A673 (cell line): Measurements from ENCODE around the gene PERP. TPM values are rescaled to one million over a fixed set of nuclear protein-coding genes. Genes with fewer than 3 reads are reported as not detected.

ENCODE experiments used
- BruUV-seq: library from RNA; stranded (reverse); fragments of 400-500 nt; replicated peaks from 2 replicates; lab custom pipeline; 2021; lab: Mats Ljungman, UMichigan
- CTCF ChIA-PET: fragments of 300-600 bp; sonication (Branson Sonifier 250); formaldehyde crosslinking; loops from one replicate; lab custom pipeline; 2022; ENCODE audit warnings: antibody characterized with exemption; lab: Charles Lee
- POLR2A ChIA-PET: fragments of 300-600 bp; sonication (Branson Sonifier 250); formaldehyde crosslinking; loops from one replicate; lab custom pipeline; 2022; ENCODE audit warnings: antibody characterized with exemption; ENCODE audit not compliant: low non-redundant PET; lab: Charles Lee
- DNase-seq: peaks from one replicate; pipeline ENCODE4 v3.0.0-alpha.2; 2015; ENCODE audit warnings: low spot score
- H3K27ac ChIP-seq: fragments of 200-600 bp; sonication (generic); 2 replicates; pipeline ENCODE4 v1.5.1; 2016; ENCODE audit warnings: mixed run types, low read depth, mild to moderate bottlenecking, mixed read lengths, antibody characterized with exemption, low read length; ENCODE audit not compliant: poor library complexity, severe bottlenecking
- H3K27me3 ChIP-seq: fragments of 200-600 bp; sonication (generic); replicated peaks from 2 replicates; pipeline ENCODE4 v1.6.1; 2017; ENCODE audit warnings: mixed run types, low read depth, mild to moderate bottlenecking, mixed read lengths, antibody characterized with exemption, low read length; ENCODE audit not compliant: insufficient read depth, poor library complexity
- H3K36me3 ChIP-seq: fragments of 200-600 bp; sonication (generic); 2 replicates; pipeline ENCODE4 v1.6.1; 2016; ENCODE audit warnings: mixed run types, mild to moderate bottlenecking, mixed read lengths, antibody characterized with exemption, low read length; ENCODE audit not compliant: insufficient read depth, poor library complexity, severe bottlenecking
- H3K4me1 ChIP-seq: fragments of 200-600 bp; sonication (generic); 2 replicates; pipeline ENCODE4 v1.6.1; 2017; ENCODE audit warnings: mixed run types, mild to moderate bottlenecking, mixed read lengths, antibody characterized with exemption, low read length; ENCODE audit not compliant: insufficient read depth, poor library complexity, severe bottlenecking
- H3K4me3 ChIP-seq: fragments of 200-600 bp; sonication (generic); 2 replicates; pipeline ENCODE4 v1.5.1; 2016; ENCODE audit warnings: low read depth, mixed run types, mild to moderate bottlenecking, mixed read lengths, low read length; ENCODE audit not compliant: poor library complexity, severe bottlenecking
- H3K9me3 ChIP-seq: fragments of 200-600 bp; sonication (generic); 2 replicates; pipeline ENCODE4 v1.6.1; 2016; ENCODE audit warnings: mixed run types, low read depth, mild to moderate bottlenecking, mixed read lengths, antibody characterized with exemption, low read length; ENCODE audit not compliant: poor library complexity, severe bottlenecking
- CTCF ChIP-seq: fragments of 300-800, 200-600 bp; sonication (generic); conservative IDR thresholded peaks from 2 replicates; pipeline ENCODE4 v1.5.1; 2017; ENCODE audit warnings: low read depth, mild to moderate bottlenecking, antibody characterized with exemption, low read length, moderate library complexity, mixed read lengths
- EZH2 ChIP-seq: fragments of 200-600 bp; sonication (generic); IDR thresholded peaks from 2 replicates; pipeline ENCODE4 v1.6.1; 2017; ENCODE audit warnings: borderline replicate concordance, low read depth, mild to moderate bottlenecking, mixed read lengths, antibody characterized with exemption, low read length; ENCODE audit not compliant: poor library complexity, severe bottlenecking
- intact Hi-C: fragments of 100-400 bp; cut with micrococcal nuclease; formaldehyde crosslinking; loops from one replicate; pipeline ENCODE4 v1.10.0; 2022; ENCODE audit not compliant: unreplicated experiment
- total RNA-seq: library from RNA; stranded (reverse); gene quantifications from 2 replicates; pipeline ENCODE4 v1.2.3, GENCODE V29; 2021

Gene PERP
- total RNA-seq, 1 experiment from 2014 or later, result 0.71 TPM

GRCh38 chr6:138098306-138098705 is 8.9 kb downstream of the PERP start:
- no peak for DNase-seq
- Histone ChIP-seq H3K27me3 (peaks cover 6% of the 10 kb centered on the region), H3K9me3 (no peaks in the 10 kb centered on the region), H3K4me1 (no peaks in the 10 kb centered on the region), H3K36me3 (no peaks in the 10 kb centered on the region), H3K4me3 (no peak overlapping the region), H3K27ac (no peak overlapping the region)
- no peak for TF ChIP-seq EZH2
- no peak for TF ChIP-seq CTCF
- intact Hi-C loops, result no loop called here
- CTCF ChIA-PET, result no interaction called here
- POLR2A ChIA-PET, result no interaction called here
- no TSS peak for BruUV-seq

- ChIA-PET POLR2A (no interaction called here), CTCF (no interaction called here)
- no peak for DNase-seq
- Histone ChIP-seq H3K4me1 (no peaks in the 10 kb centered on the region), H3K27me3 (peaks cover 8% of the 10 kb centered on the region), H3K4me3 (no peak overlapping the region), H3K27ac (no peak overlapping the region), H3K36me3 (no peaks in the 10 kb centered on the region), H3K9me3 (no peaks in the 10 kb centered on the region)
- BruUV-seq, result no TSS peak
- TF ChIP-seq CTCF, result no peak
- TF ChIP-seq EZH2, result no peak
- intact Hi-C loops, result no loop called here
Measured at GRCh38 chr6:138094260-138094659, 13.0 kb downstream of the PERP start.

GRCh38 chr6:138093632-138094031 is 13.6 kb downstream of the PERP start:
- no peak overlapping the region for H3K27ac ChIP-seq
- POLR2A ChIA-PET, result no interaction called here
- H3K9me3 ChIP-seq, result no peaks in the 10 kb centered on the region
- no peak for DNase-seq
- H3K27me3 ChIP-seq, result peaks cover 7% of the 10 kb centered on the region
- H3K4me3 ChIP-seq, result no peak overlapping the region
- intact Hi-C loops, result no loop called here
- no peaks in the 10 kb centered on the region for H3K36me3 ChIP-seq
- CTCF ChIA-PET, result interaction anchor here (0.5 kb wide), 1 partner anchor 22 kb away, joined by 3 read pairs; no protein-coding TSS in a partner anchor
- no TSS peak for BruUV-seq
- no peak for TF ChIP-seq CTCF
- TF ChIP-seq EZH2, result no peak
- H3K4me1 ChIP-seq, result no peaks in the 10 kb centered on the region
